ENCODE data around the gene PSRC1. TPM values are rescaled to one million over a fixed set of nuclear protein-coding genes. Genes with fewer than 3 reads are reported as not detected.

PSRC1 gene
- total and polyA plus RNA-seq, 2 experiments from 2014 or later = 15.3 to 15.6 TPM

GRCh38 chr1:109273570-109274288 is 9.2 kb downstream of the PSRC1 start:
- no peaks in the 10 kb centered on the region for H4K20me1 ChIP-seq (ENCODE audit: insufficient read depth)
- no peak overlapping the region for H2AFZ ChIP-seq
- H3K36me3 ChIP-seq (ENCODE audit: low read depth) = no peaks in the 10 kb centered on the region
- no peak overlapping the region for H3K4me2 ChIP-seq (ENCODE audit: unreplicated experiment)
- H3K9me3 ChIP-seq (ENCODE audit: low read depth) = no peaks in the 10 kb centered on the region
- peaks cover 6% of the 10 kb centered on the region; the same call in 1 of the 2 replicates for H3K4me1 ChIP-seq (ENCODE audit: insufficient read depth)
- no peak overlapping the region for H3K27ac ChIP-seq
- H3K27me3 ChIP-seq (replicated peaks; ENCODE audit: insufficient read depth) = no peaks in the 10 kb centered on the region
- in situ Hi-C loops (cut with MboI) = no loop called here
- no peaks in the 10 kb centered on the region; the same call in 1 of the 2 replicates for H3F3A ChIP-seq (ENCODE audit: insufficient read depth)
- H3K9ac ChIP-seq = no peak overlapping the region
- no peak for DNase-seq
- no peaks in the 10 kb centered on the region for H3K9me2 ChIP-seq (ENCODE audit: insufficient read depth)
- H3K79me2 ChIP-seq (ENCODE audit: insufficient read depth) = no peaks in the 10 kb centered on the region
- TF ChIP-seq EZH2 (IDR thresholded peaks at IDR 0.05; ENCODE audit: insufficient read depth, poor library complexity, severe bottlenecking) (no peak), EZH2phosphoT487 (IDR thresholded peaks at IDR 0.05; ENCODE audit: insufficient read depth, low read depth) (no peak)
- 85 to 86% methylated on average over 23 to 30 of the region's 30 CpGs for WGBS, 2 experiments (ENCODE audit: low coverage in 1 of 2, low lambda C conversion rate in 2 of 2, missing lambda C conversion rate in 2 of 2)
- H3K4me3 ChIP-seq = no peak overlapping the region

GRCh38 chr1:109272831-109273547 is 10.0 kb downstream of the PSRC1 start:
- in situ Hi-C loops (cut with MboI) = no loop called here
- no peak for TF ChIP-seq EZH2 (IDR thresholded peaks at IDR 0.05; ENCODE audit: insufficient read depth, poor library complexity, severe bottlenecking)
- Histone ChIP-seq H3K9me3 (ENCODE audit: low read depth) (no peaks in the 10 kb centered on the region), H2AFZ (no peak overlapping the region), H3K9me2 (ENCODE audit: insufficient read depth) (no peaks in the 10 kb centered on the region), H3K4me2 (ENCODE audit: unreplicated experiment) (no peak overlapping the region), H3K9ac (no peak overlapping the region), H3K4me1 (ENCODE audit: insufficient read depth) (peaks cover 6% of the 10 kb centered on the region; the same call in 1 of the 2 replicates), H3K79me2 (ENCODE audit: insufficient read depth) (no peaks in the 10 kb centered on the region), H4K20me1 (ENCODE audit: insufficient read depth) (no peaks in the 10 kb centered on the region), H3K4me3 (no peak overlapping the region), H3F3A (ENCODE audit: insufficient read depth) (no peaks in the 10 kb centered on the region; the same call in 1 of the 2 replicates), H3K27me3 (replicated peaks; ENCODE audit: insufficient read depth) (no peaks in the 10 kb centered on the region), H3K27ac (no peak overlapping the region), H3K36me3 (ENCODE audit: low read depth) (no peaks in the 10 kb centered on the region)
- WGBS, 2 experiments (ENCODE audit: low coverage in 1 of 2, low lambda C conversion rate in 2 of 2, missing lambda C conversion rate in 2 of 2) = 95 to 96% methylated on average over 16 of the region's 16 CpGs
- DNase-seq = no peak

- TF ChIP-seq EZH2 (IDR thresholded peaks at IDR 0.05; ENCODE audit: insufficient read depth, poor library complexity, severe bottlenecking) = no peak
- no peak for TF ChIP-seq EZH2phosphoT487 (IDR thresholded peaks at IDR 0.05; ENCODE audit: insufficient read depth, low read depth)
- Histone ChIP-seq H3K27ac (no peak overlapping the region), H3F3A (ENCODE audit: insufficient read depth) (no peaks in the 10 kb centered on the region; the same call in 1 of the 2 replicates), H3K79me2 (ENCODE audit: insufficient read depth) (no peaks in the 10 kb centered on the region), H3K9me2 (ENCODE audit: insufficient read depth) (no peaks in the 10 kb centered on the region), H4K20me1 (ENCODE audit: insufficient read depth) (no peaks in the 10 kb centered on the region), H2AFZ (no peak overlapping the region), H3K9ac (no peak overlapping the region), H3K36me3 (ENCODE audit: low read depth) (no peaks in the 10 kb centered on the region), H3K4me2 (ENCODE audit: unreplicated experiment) (no peak overlapping the region), H3K4me3 (no peak overlapping the region), H3K9me3 (ENCODE audit: low read depth) (no peaks in the 10 kb centered on the region), H3K4me1 (ENCODE audit: insufficient read depth) (peaks cover 6% of the 10 kb centered on the region; the same call in 1 of the 2 replicates), H3K27me3 (replicated peaks; ENCODE audit: insufficient read depth) (no peaks in the 10 kb centered on the region)
- DNase-seq = no peak
- 75 to 85% methylated on average over 13 of the region's 13 CpGs for WGBS, 2 experiments (ENCODE audit: low coverage in 1 of 2, low lambda C conversion rate in 2 of 2, missing lambda C conversion rate in 2 of 2)
- in situ Hi-C loops (cut with MboI) = no loop called here
These were observed 10.7 kb downstream of the PSRC1 start for GRCh38 chr1:109272021-109272799.

GRCh38 chr1:109271458-109271857 is 11.5 kb downstream of the PSRC1 start:
- WGBS, 2 experiments (ENCODE audit: low coverage in 1 of 2, low lambda C conversion rate in 2 of 2, missing lambda C conversion rate in 2 of 2) = 74 to 85% methylated on average over 6 of the region's 6 CpGs
- H3K9me2 ChIP-seq (ENCODE audit: insufficient read depth) = no peaks in the 10 kb centered on the region
- H3K27ac ChIP-seq = no peak overlapping the region
- no peak overlapping the region for H3K4me2 ChIP-seq (ENCODE audit: unreplicated experiment)
- H4K20me1 ChIP-seq (ENCODE audit: insufficient read depth) = no peaks in the 10 kb centered on the region
- no peak for TF ChIP-seq EZH2 (IDR thresholded peaks at IDR 0.05; ENCODE audit: insufficient read depth, poor library complexity, severe bottlenecking)
- TF ChIP-seq EZH2phosphoT487 (IDR thresholded peaks at IDR 0.05; ENCODE audit: insufficient read depth, low read depth) = no peak
- DNase-seq = no peak
- no peak overlapping the region for H3K4me3 ChIP-seq
- H3F3A ChIP-seq (ENCODE audit: insufficient read depth) = no peaks in the 10 kb centered on the region; the same call in 1 of the 2 replicates
- H2AFZ ChIP-seq = no peak overlapping the region
- H3K4me1 ChIP-seq (ENCODE audit: insufficient read depth) = peaks cover 6% of the 10 kb centered on the region; the same call in 1 of the 2 replicates
- H3K79me2 ChIP-seq (ENCODE audit: insufficient read depth) = no peaks in the 10 kb centered on the region
- H3K9ac ChIP-seq = no peak overlapping the region
- no peaks in the 10 kb centered on the region for H3K9me3 ChIP-seq (ENCODE audit: low read depth)
- H3K36me3 ChIP-seq (ENCODE audit: low read depth) = no peaks in the 10 kb centered on the region
- in situ Hi-C loops (cut with MboI) = no loop called here
- H3K27me3 ChIP-seq (replicated peaks; ENCODE audit: insufficient read depth) = no peaks in the 10 kb centered on the region
